Testis (tissue), 2 donors: ENCODE data around the gene PRDM15.

Source experiments
- POLR2A ChIP-seq: fragments of 450-650 bp; IDR thresholded peaks from one replicate; pipeline ENCODE4 v1.6.1; 2017; ENCODE audit warnings: antibody characterized with exemption, mild to moderate bottlenecking, moderate library complexity
- TF ChIP-seq, protein P1 (sequence below), 3 experiments: fragments of 450-650 bp in 2 of 3; fragments of 200-600 bp in 1 of 3; sonication (generic) in 1 of 3; IDR thresholded peaks; one replicate each; pipeline ENCODE4 v1.5.1; 2016 to 2019; ENCODE audit warnings: antibody characterized with exemption in 3 of 3, mild to moderate bottlenecking in 2 of 3, moderate library complexity in 1 of 3

DNA sequence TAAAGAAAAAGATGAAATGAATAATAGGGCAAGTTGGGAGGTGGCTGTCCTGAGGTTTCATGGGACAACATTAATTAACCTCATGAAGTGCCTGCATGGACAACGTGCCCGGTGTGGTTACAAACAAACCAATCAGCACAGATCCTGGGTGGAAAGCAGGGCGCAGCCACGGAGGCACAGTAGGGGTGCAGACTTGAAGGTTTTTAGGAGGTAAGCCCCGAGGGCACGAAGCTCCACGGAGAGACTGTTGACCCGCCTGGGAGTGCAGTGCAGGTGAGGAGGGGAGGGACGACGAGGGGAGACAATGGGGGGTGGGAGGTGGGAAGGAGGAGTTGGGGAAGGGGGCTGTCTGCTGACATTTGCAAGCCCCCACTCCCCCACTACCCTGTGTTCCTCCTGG, 110.0 kb downstream of the PRDM15 start:
- TF ChIP-seq, protein P1, sequence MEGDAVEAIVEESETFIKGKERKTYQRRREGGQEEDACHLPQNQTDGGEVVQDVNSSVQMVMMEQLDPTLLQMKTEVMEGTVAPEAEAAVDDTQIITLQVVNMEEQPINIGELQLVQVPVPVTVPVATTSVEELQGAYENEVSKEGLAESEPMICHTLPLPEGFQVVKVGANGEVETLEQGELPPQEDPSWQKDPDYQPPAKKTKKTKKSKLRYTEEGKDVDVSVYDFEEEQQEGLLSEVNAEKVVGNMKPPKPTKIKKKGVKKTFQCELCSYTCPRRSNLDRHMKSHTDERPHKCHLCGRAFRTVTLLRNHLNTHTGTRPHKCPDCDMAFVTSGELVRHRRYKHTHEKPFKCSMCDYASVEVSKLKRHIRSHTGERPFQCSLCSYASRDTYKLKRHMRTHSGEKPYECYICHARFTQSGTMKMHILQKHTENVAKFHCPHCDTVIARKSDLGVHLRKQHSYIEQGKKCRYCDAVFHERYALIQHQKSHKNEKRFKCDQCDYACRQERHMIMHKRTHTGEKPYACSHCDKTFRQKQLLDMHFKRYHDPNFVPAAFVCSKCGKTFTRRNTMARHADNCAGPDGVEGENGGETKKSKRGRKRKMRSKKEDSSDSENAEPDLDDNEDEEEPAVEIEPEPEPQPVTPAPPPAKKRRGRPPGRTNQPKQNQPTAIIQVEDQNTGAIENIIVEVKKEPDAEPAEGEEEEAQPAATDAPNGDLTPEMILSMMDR (IDR thresholded peaks at IDR 0.05), result no peak
- no peak for TF ChIP-seq POLR2A
